Smooth muscle cell (in vitro differentiated cells): ENCODE results near the gene TRIM3. TPM values are rescaled to one million over a fixed set of nuclear protein-coding genes. Genes with fewer than 3 reads are reported as not detected.

Experiments
- DNase-seq: peaks from one replicate; lab custom pipeline; 2025; ENCODE audit not compliant: unreplicated experiment; lab: John Stamatoyannopoulos, UW
- H2AFZ ChIP-seq: fragments of 200-600 bp; sonication (generic); 2 replicates; pipeline ENCODE4 v1.6.0; 2016; ENCODE audit warnings: antibody characterized with exemption, low read depth, mild to moderate bottlenecking
- H3F3A ChIP-seq: fragments of 200-600 bp; sonication (generic); 2 replicates; pipeline ENCODE4 v1.6.0; 2017; ENCODE audit warnings: antibody characterized with exemption, low read depth
- H3K27ac ChIP-seq: fragments of 200-600 bp; sonication (generic); 2 replicates; pipeline ENCODE4 v1.5.1; 2016; ENCODE audit warnings: low read depth, mild to moderate bottlenecking
- H3K27me3 ChIP-seq: fragments of 200-600 bp; sonication (generic); 2 replicates; pipeline ENCODE4 v1.6.1; 2016; ENCODE audit warnings: low read depth, mild to moderate bottlenecking
- H3K36me3 ChIP-seq: fragments of 200-600 bp; sonication (generic); 2 replicates; pipeline ENCODE4 v1.5.1; 2016; ENCODE audit warnings: low read depth
- H3K4me1 ChIP-seq: fragments of 200-600 bp; sonication (generic); 2 replicates; pipeline ENCODE4 v1.5.1; 2016; ENCODE audit warnings: low read depth
- H3K4me2 ChIP-seq: fragments of 200-600 bp; sonication (generic); 2 replicates; pipeline ENCODE4 v1.6.0; 2016; ENCODE audit warnings: mild to moderate bottlenecking
- H3K4me3 ChIP-seq: fragments of 200-600 bp; sonication (generic); 2 replicates; pipeline ENCODE4 v1.5.1; 2016; ENCODE audit warnings: mild to moderate bottlenecking
- H3K79me2 ChIP-seq: fragments of 200-600 bp; sonication (generic); 2 replicates; pipeline ENCODE4 v1.6.0; 2016; ENCODE audit warnings: low read depth, mild to moderate bottlenecking
- H3K9ac ChIP-seq: fragments of 200-600 bp; sonication (generic); 2 replicates; pipeline ENCODE4 v1.6.0; 2016; ENCODE audit warnings: low read depth
- H3K9me3 ChIP-seq: fragments of 200-600 bp; sonication (generic); replicated peaks from 2 replicates; pipeline ENCODE4 v1.5.1; 2016; ENCODE audit warnings: low read depth
- H4K20me1 ChIP-seq: fragments of 200-600 bp; sonication (generic); 2 replicates; pipeline ENCODE4 v1.6.0; 2016; ENCODE audit warnings: low read depth
- CTCF ChIP-seq: fragments of 200-600 bp; sonication (generic); IDR thresholded peaks from 2 replicates; pipeline ENCODE4 v1.5.1; 2017; ENCODE audit warnings: borderline replicate concordance, mild to moderate bottlenecking, antibody characterized with exemption; ENCODE audit not compliant: insufficient read depth, poor library complexity, severe bottlenecking
- WGBS: methylation state at CpG from one replicate; pipeline ENCODE4 v1.1.7; 2016; ENCODE audit warnings: low lambda C conversion rate; 5-methylcytosine and 5-hydroxymethylcytosine counted together
- polyA plus RNA-seq: library from polyadenylated mRNA; unstranded; fragments of >200 nt; fragmentation: Nextera tagmentation; extraction: Ambion mirVana; gene quantifications from 2 replicates; pipeline ENCODE4 v1.2.1, GENCODE V29; 2016
- total RNA-seq: library from RNA; depleted of rRNA; stranded (reverse); fragments of >200 nt; gene quantifications from 2 replicates; pipeline ENCODE4 v1.2.3, GENCODE V29; 2014

The TRIM3 gene
- total and polyA plus RNA-seq, 2 experiments from 2014 or later, result 14.0 to 25.5 TPM

- Histone ChIP-seq H3K4me3 (no peak overlapping the region), H3K4me1 (no peaks in the 10 kb centered on the region), H3F3A (no peaks in the 10 kb centered on the region), H3K9me3 (no peaks in the 10 kb centered on the region), H3K27me3 (no peaks in the 10 kb centered on the region), H3K79me2 (peaks cover 13% of the 10 kb centered on the region), H3K27ac (no peak overlapping the region), H4K20me1 (peaks cover 10% of the 10 kb centered on the region), H3K4me2 (no peak overlapping the region), H3K36me3 (peaks cover 6% of the 10 kb centered on the region), H3K9ac (no peak overlapping the region), H2AFZ (no peak overlapping the region)
- DNase-seq, result no peak
- 96% methylated on average over 3 of the region's 3 CpGs for WGBS
- TF ChIP-seq CTCF, result no peak
These were observed 15.1 kb upstream of the TRIM3 start for GRCh38 chr11:6488821-6489220.

DNA sequence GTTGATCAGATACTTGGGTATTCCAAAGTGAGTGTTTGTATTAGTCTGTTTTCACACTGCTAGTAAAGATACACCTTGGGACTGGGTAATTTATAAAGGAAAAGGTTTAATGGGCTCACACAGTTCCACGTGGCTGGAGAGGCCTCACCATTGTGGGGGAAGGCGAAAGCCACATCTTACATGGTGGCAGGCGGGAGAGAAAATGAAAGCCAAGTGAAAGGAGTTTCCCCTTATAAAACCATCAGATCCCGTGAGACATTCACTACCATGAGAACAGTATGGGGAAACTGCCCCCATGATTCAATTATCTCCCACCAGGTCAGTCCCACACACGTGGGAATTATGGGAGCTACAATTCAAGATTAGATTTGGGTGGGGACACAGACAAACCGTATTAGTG is 14.6 kb upstream of the TRIM3 start:
- H3K4me1 ChIP-seq, result no peaks in the 10 kb centered on the region
- H3K27ac ChIP-seq, result no peak overlapping the region
- H3K9me3 ChIP-seq, result no peaks in the 10 kb centered on the region
- no peak overlapping the region for H3K4me3 ChIP-seq
- peaks cover 7% of the 10 kb centered on the region for H4K20me1 ChIP-seq
- H3K36me3 ChIP-seq, result peaks cover 8% of the 10 kb centered on the region
- no peaks in the 10 kb centered on the region for H3K27me3 ChIP-seq
- H3K9ac ChIP-seq, result no peak overlapping the region
- H2AFZ ChIP-seq, result no peak overlapping the region
- no peaks in the 10 kb centered on the region for H3F3A ChIP-seq
- H3K79me2 ChIP-seq, result peaks cover 18% of the 10 kb centered on the region
- WGBS, result 95% methylated on average over 6 of the region's 6 CpGs
- H3K4me2 ChIP-seq, result no peak overlapping the region
- TF ChIP-seq CTCF, result no peak
- no peak for DNase-seq

GRCh38 chr11:6486938-6487337 is 13.2 kb upstream of the TRIM3 start:
- peaks cover 8% of the 10 kb centered on the region for H3K4me1 ChIP-seq
- H4K20me1 ChIP-seq, result no peaks in the 10 kb centered on the region
- H2AFZ ChIP-seq, result no peak overlapping the region
- H3K9me3 ChIP-seq, result no peaks in the 10 kb centered on the region
- 92% methylated on average over 1 of the region's 1 CpG for WGBS
- TF ChIP-seq CTCF, result no peak
- no peaks in the 10 kb centered on the region for H3K27me3 ChIP-seq
- no peak for DNase-seq
- H3K4me3 ChIP-seq, result no peak overlapping the region
- no peak overlapping the region for H3K4me2 ChIP-seq
- H3K79me2 ChIP-seq, result peaks cover 28% of the 10 kb centered on the region
- no peak overlapping the region for H3K27ac ChIP-seq
- peaks cover 12% of the 10 kb centered on the region for H3K36me3 ChIP-seq
- H3K9ac ChIP-seq, result no peak overlapping the region
- no peaks in the 10 kb centered on the region for H3F3A ChIP-seq

- no peaks in the 10 kb centered on the region for H4K20me1 ChIP-seq
- no peak overlapping the region for H2AFZ ChIP-seq
- peaks cover 31% of the 10 kb centered on the region for H3K79me2 ChIP-seq
- peaks cover 8% of the 10 kb centered on the region for H3K4me1 ChIP-seq
- no peak for DNase-seq
- no peaks in the 10 kb centered on the region for H3K27me3 ChIP-seq
- peaks cover 12% of the 10 kb centered on the region for H3K36me3 ChIP-seq
- no peaks in the 10 kb centered on the region for H3K9me3 ChIP-seq
- WGBS, result 95% methylated on average over 3 of the region's 3 CpGs
- no peak overlapping the region for H3K4me3 ChIP-seq
- no peak overlapping the region for H3K4me2 ChIP-seq
- H3K27ac ChIP-seq, result no peak overlapping the region
- TF ChIP-seq CTCF, result no peak
- H3F3A ChIP-seq, result no peaks in the 10 kb centered on the region
- no peak overlapping the region for H3K9ac ChIP-seq
These were observed 12.5 kb upstream of the TRIM3 start for GRCh38 chr11:6486256-6486655.
